ENCODE data around the gene RBBP8. TPM values are rescaled to one million over a fixed set of nuclear protein-coding genes. Genes with fewer than 3 reads are reported as not detected.
"Not testable (repeated sequence)": the region's sequence is repeated elsewhere in the genome, so short reads cannot be mapped to it uniquely, and the experiment has no call there.

RBBP8 gene
- total RNA-seq, 6 donors from 2014 or later: 10.9 to 78.2 (median 30.3) TPM

GRCh38 chr18:22946846-22947245 lies 13.7 kb downstream of the RBBP8 start:
- ATAC-seq (ENCODE audit: low FRiP score in 2 of 2) (no peak), DNase-seq (no peak)
- TF ChIP-seq POLR2A (IDR thresholded peaks at IDR 0.05) (no peak), CTCF (IDR thresholded peaks at IDR 0.05) (no peak), POLR2AphosphoS5 (IDR thresholded peaks at IDR 0.05) (no peak), EP300 (IDR thresholded peaks at IDR 0.05) (no peak)
- H3K4me1 ChIP-seq: no peaks in the 10 kb centered on the region
- WGBS, 2 donors: 44 to 78% methylated on average over 2 of the region's 2 CpGs
- no peaks in the 10 kb centered on the region for H3K9me3 ChIP-seq
- peaks cover 0 to 31% (median 7%) of the 10 kb centered on the region in 4 donors for H3K36me3 ChIP-seq
- H3K27ac ChIP-seq: no peak overlapping the region
- no peak overlapping the region for H3K4me3 ChIP-seq
- H3K27me3 ChIP-seq: no peaks in the 10 kb centered on the region

GRCh38 chr18:22951823-22952222 lies 18.7 kb downstream of the RBBP8 start:
- no peaks in the 10 kb centered on the region for H3K27me3 ChIP-seq
- no peaks in the 10 kb centered on the region for H3K4me1 ChIP-seq
- DNase-seq (no peak), ATAC-seq (ENCODE audit: low FRiP score in 2 of 2) (no peak)
- H3K36me3 ChIP-seq: peaks cover 2 to 34% (median 20%) of the 10 kb centered on the region in 4 donors
- H3K9me3 ChIP-seq: no peaks in the 10 kb centered on the region
- TF ChIP-seq EP300 (IDR thresholded peaks at IDR 0.05) (no peak), POLR2AphosphoS5 (IDR thresholded peaks at IDR 0.05) (no peak), POLR2A (IDR thresholded peaks at IDR 0.05) (no peak), CTCF (IDR thresholded peaks at IDR 0.05) (no peak)
- 91% methylated on average over 1 of the region's 1 CpG for WGBS, 2 donors
- no peak overlapping the region for H3K27ac ChIP-seq
- no peak overlapping the region for H3K4me3 ChIP-seq

GRCh38 chr18:22952525-22952924 lies 19.4 kb downstream of the RBBP8 start:
- Histone ChIP-seq H3K9me3 (no peaks in the 10 kb centered on the region), H3K27ac (no peak overlapping the region), H3K36me3 (peaks cover 2 to 34% (median 20%) of the 10 kb centered on the region in 4 donors), H3K27me3 (no peaks in the 10 kb centered on the region), H3K4me1 (no peaks in the 10 kb centered on the region), H3K4me3 (no peak overlapping the region)
- WGBS, 2 donors: 92 to 94% methylated on average over 3 of the region's 3 CpGs
- TF ChIP-seq EP300 (IDR thresholded peaks at IDR 0.05) (no peak), CTCF (IDR thresholded peaks at IDR 0.05) (no peak)
- DNase-seq (no peak), ATAC-seq (ENCODE audit: low FRiP score in 2 of 2) (no peak)

GRCh38 chr18:22953982-22954381 lies 20.9 kb downstream of the RBBP8 start:
- H3K4me3 ChIP-seq; H3K27me3 ChIP-seq; H3K27ac ChIP-seq; ATAC-seq (ENCODE audit: low FRiP score in 2 of 2); H3K9me3 ChIP-seq; DNase-seq; H3K4me1 ChIP-seq: not testable (repeated sequence)
- H3K36me3 ChIP-seq: peaks cover 2 to 34% (median 20%) of the 10 kb centered on the region in 4 donors
- 96 to 98% methylated on average over 4 of the region's 4 CpGs for WGBS, 2 donors

GRCh38 chr18:22956226-22956625 lies 23.1 kb downstream of the RBBP8 start:
- WGBS, 2 donors: 91 to 97% methylated on average over 3 of the region's 3 CpGs
- H3K4me3 ChIP-seq: no peak overlapping the region
- no peaks in the 10 kb centered on the region for H3K9me3 ChIP-seq
- no peak overlapping the region for H3K27ac ChIP-seq
- H3K27me3 ChIP-seq: no peaks in the 10 kb centered on the region
- ATAC-seq (ENCODE audit: low FRiP score in 2 of 2) (no peak), DNase-seq (no peak)
- no peaks in the 10 kb centered on the region for H3K4me1 ChIP-seq
- TF ChIP-seq POLR2AphosphoS5 (IDR thresholded peaks at IDR 0.05) (no peak), EP300 (IDR thresholded peaks at IDR 0.05) (no peak), CTCF (IDR thresholded peaks at IDR 0.05) (no peak), POLR2A (IDR thresholded peaks at IDR 0.05) (no peak)
- peaks cover 2 to 21% (median 14%) of the 10 kb centered on the region in 4 donors for H3K36me3 ChIP-seq

All from upper lobe of left lung (tissue), 6 donors.